Jurkat, Clone E6-1 (cell line): ENCODE results near the gene PAGR1.
"Not testable (repeated sequence)": the region's sequence is repeated elsewhere in the genome, so short reads cannot be mapped to it uniquely, and the experiment has no call there.

Source experiments
- DNase-seq: peaks from one replicate; pipeline ENCODE4 v3.0.0-alpha.2; 2011; ENCODE audit warnings: low read depth, low spot score
- H3K4me3 ChIP-seq: 2 replicates; pipeline ENCODE4 v1.5.1; 2011; ENCODE audit warnings: mild to moderate bottlenecking, low read length, control low read depth, moderate library complexity

PAGR1 gene

GRCh38 chr16:29790949-29791844 is 24.8 kb upstream of the PAGR1 start:
- no peak for DNase-seq
- H3K4me3 ChIP-seq = peak overlapping the region; percentile 93

GRCh38 chr16:29791845-29792807 is 23.8 kb upstream of the PAGR1 start:
- no peak for DNase-seq
- H3K4me3 ChIP-seq = peak overlapping the region; percentile 93

- not testable (repeated sequence) for H3K4me3 ChIP-seq, DNase-seq
Measured at GRCh38 chr16:29793153-29793552, 22.8 kb upstream of the PAGR1 start.

- no peak for DNase-seq
- H3K4me3 ChIP-seq = no peak overlapping the region
Measured at GRCh38 chr16:29794231-29794710, 21.7 kb upstream of the PAGR1 start.

- DNase-seq = no peak
- no peak overlapping the region for H3K4me3 ChIP-seq
Measured at GRCh38 chr16:29802416-29802935, 13.5 kb upstream of the PAGR1 start.

- DNase-seq = no peak
- H3K4me3 ChIP-seq = peak overlapping the region; percentile 81
Measured at GRCh38 chr16:29804020-29804419, 11.9 kb upstream of the PAGR1 start.

GRCh38 chr16:29804455-29805231 is 11.3 kb upstream of the PAGR1 start:
- H3K4me3 ChIP-seq = peak overlapping the region; percentile 81
- no peak for DNase-seq

- H3K4me3 ChIP-seq = peak overlapping the region; percentile 81
- DNase-seq = peak; percentile 97
Measured at GRCh38 chr16:29805232-29806098, 10.5 kb upstream of the PAGR1 start.

GRCh38 chr16:29806099-29806579 is 9.8 kb upstream of the PAGR1 start, which contains the start of gene MAZ:
Gene MAZ, plus strand, starts transcription at chr16:29806529. Its CDS starts 173 bp downstream, at chr16:29806702.
- no peak for DNase-seq
- H3K4me3 ChIP-seq = peak within 1 kb of the TSS; percentile 91

- peak; percentile 77 for DNase-seq
- H3K4me3 ChIP-seq = peak overlapping the region; percentile 91
Measured at GRCh38 chr16:29806641-29807425, 9.1 kb upstream of the PAGR1 start.

GRCh38 chr16:29807426-29808218 is 8.3 kb upstream of the PAGR1 start:
- peak overlapping the region; percentile 91 for H3K4me3 ChIP-seq
- peak; percentile 86 for DNase-seq

- DNase-seq = no peak
- peak overlapping the region; percentile 91 for H3K4me3 ChIP-seq
Measured at GRCh38 chr16:29808219-29808900, 7.6 kb upstream of the PAGR1 start.

GRCh38 chr16:29809031-29809747 is 6.8 kb upstream of the PAGR1 start:
- peak overlapping the region; percentile 91 for H3K4me3 ChIP-seq
- no peak for DNase-seq

- peak overlapping the region; percentile 91 for H3K4me3 ChIP-seq
- DNase-seq = peak; percentile 44
Measured at GRCh38 chr16:29809850-29810698, 5.9 kb upstream of the PAGR1 start.
